Endothelial cell (in vitro differentiated cells): Measurements from ENCODE around the gene COQ10B. TPM values are rescaled to one million over a fixed set of nuclear protein-coding genes. Genes with fewer than 3 reads are reported as not detected.
"Not testable (repeated sequence)": the region's sequence is repeated elsewhere in the genome, so short reads cannot be mapped to it uniquely, and the experiment has no call there.

Source experiments
- DNase-seq: peaks from one replicate; pipeline ENCODE4 v3.0.0; 2021; ENCODE audit warnings: low spot score
- H3K27ac Mint-ChIP-seq: one replicate; pipeline ENCODE4 v1.8.0; 2021; ENCODE audit warnings: mixed read lengths, inconsistent platforms; ENCODE audit not compliant: unreplicated experiment
- H3K27me3 Mint-ChIP-seq: one replicate; pipeline ENCODE4 v1.8.0; 2021; ENCODE audit warnings: mild to moderate bottlenecking, moderate library complexity, mixed read lengths, inconsistent platforms; ENCODE audit not compliant: unreplicated experiment
- H3K36me3 Mint-ChIP-seq: one replicate; pipeline ENCODE4 v1.8.0; 2021; ENCODE audit warnings: mild to moderate bottlenecking, low read depth, mixed read lengths, inconsistent platforms; ENCODE audit not compliant: unreplicated experiment
- H3K4me1 Mint-ChIP-seq: one replicate; pipeline ENCODE4 v1.8.0; 2021; ENCODE audit warnings: mild to moderate bottlenecking, mixed read lengths, inconsistent platforms; ENCODE audit not compliant: unreplicated experiment
- H3K4me3 Mint-ChIP-seq: one replicate; pipeline ENCODE4 v1.8.0; 2021; ENCODE audit warnings: mild to moderate bottlenecking, mixed read lengths, inconsistent platforms; ENCODE audit not compliant: unreplicated experiment
- H3K9me3 Mint-ChIP-seq: one replicate; pipeline ENCODE4 v1.8.0; 2021; ENCODE audit warnings: mixed read lengths, inconsistent platforms; ENCODE audit not compliant: unreplicated experiment
- total RNA-seq: library from RNA; stranded (reverse); fragmentation: NEBNext Ultra II Directional; extraction: Animal tissue kit (Norgen Biotek cat#: 25700); gene quantifications from one replicate; pipeline ENCODE4 v1.2.1, GENCODE V29; 2021; ENCODE audit not compliant: unreplicated experiment
- TF ChIP-seq, protein P1 (sequence below): fragments of 200-600 bp; sonication (generic); IDR thresholded peaks from one replicate; pipeline ENCODE4 v1.5.0; 2021; ENCODE audit warnings: antibody characterized with exemption; ENCODE audit not compliant: unreplicated experiment

COQ10B gene
- total RNA-seq, 1 donor from 2014 or later = 22.1 TPM

DNA sequence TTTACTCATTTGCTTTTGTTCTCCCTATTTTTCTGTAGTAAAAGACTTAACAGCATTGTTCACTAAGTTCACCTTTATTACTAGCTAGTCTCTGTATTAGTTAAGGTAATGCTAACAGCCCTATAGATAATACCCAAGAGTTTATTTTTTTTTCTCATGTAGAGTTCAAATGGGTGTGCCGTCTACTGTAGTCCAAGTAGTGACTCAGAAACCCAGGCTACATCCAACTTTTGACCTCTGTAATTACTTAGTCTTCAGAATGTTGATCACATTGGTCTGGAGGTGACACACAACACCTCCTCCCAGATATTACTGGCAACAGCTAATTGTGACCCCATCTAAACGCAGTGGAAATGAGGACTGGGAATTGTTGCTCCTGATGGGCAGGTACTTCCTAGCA, 7.7 kb downstream of the COQ10B start:
- Mint-ChIP-seq H3K36me3 (peaks cover 20% of the 10 kb centered on the region), H3K4me3 (no peak overlapping the region), H3K9me3 (no peaks in the 10 kb centered on the region), H3K27ac (no peak overlapping the region), H3K4me1 (no peaks in the 10 kb centered on the region), H3K27me3 (peaks cover 2% of the 10 kb centered on the region)
- TF ChIP-seq, protein P1, sequence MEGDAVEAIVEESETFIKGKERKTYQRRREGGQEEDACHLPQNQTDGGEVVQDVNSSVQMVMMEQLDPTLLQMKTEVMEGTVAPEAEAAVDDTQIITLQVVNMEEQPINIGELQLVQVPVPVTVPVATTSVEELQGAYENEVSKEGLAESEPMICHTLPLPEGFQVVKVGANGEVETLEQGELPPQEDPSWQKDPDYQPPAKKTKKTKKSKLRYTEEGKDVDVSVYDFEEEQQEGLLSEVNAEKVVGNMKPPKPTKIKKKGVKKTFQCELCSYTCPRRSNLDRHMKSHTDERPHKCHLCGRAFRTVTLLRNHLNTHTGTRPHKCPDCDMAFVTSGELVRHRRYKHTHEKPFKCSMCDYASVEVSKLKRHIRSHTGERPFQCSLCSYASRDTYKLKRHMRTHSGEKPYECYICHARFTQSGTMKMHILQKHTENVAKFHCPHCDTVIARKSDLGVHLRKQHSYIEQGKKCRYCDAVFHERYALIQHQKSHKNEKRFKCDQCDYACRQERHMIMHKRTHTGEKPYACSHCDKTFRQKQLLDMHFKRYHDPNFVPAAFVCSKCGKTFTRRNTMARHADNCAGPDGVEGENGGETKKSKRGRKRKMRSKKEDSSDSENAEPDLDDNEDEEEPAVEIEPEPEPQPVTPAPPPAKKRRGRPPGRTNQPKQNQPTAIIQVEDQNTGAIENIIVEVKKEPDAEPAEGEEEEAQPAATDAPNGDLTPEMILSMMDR = no peak
- DNase-seq = no peak

DNA sequence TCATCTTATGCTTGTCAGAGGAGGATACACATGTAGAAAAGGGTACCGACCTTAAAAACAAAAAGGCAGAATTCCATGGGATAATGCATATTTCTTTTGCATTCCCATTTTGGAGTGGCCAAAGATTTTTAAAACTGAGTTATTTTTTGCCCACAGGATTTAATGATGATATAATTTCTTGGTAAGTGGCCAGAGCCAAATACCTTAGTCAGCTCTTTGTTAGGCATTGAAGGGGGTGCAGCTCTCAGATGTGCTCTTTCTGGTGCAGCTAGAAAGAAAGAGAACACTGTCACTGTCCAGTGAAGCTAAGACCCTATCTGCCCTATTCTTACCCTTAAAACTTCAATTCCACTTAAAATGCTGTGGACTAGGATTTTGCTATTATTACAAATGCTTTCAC, 10.8 kb downstream of the COQ10B start:
- Mint-ChIP-seq H3K27ac (no peak overlapping the region), H3K9me3 (no peaks in the 10 kb centered on the region), H3K4me3 (no peak overlapping the region), H3K36me3 (peaks cover 24% of the 10 kb centered on the region), H3K4me1 (no peaks in the 10 kb centered on the region), H3K27me3 (peaks cover 2% of the 10 kb centered on the region)
- no peak for DNase-seq
- TF ChIP-seq, protein P1 = no peak

DNA sequence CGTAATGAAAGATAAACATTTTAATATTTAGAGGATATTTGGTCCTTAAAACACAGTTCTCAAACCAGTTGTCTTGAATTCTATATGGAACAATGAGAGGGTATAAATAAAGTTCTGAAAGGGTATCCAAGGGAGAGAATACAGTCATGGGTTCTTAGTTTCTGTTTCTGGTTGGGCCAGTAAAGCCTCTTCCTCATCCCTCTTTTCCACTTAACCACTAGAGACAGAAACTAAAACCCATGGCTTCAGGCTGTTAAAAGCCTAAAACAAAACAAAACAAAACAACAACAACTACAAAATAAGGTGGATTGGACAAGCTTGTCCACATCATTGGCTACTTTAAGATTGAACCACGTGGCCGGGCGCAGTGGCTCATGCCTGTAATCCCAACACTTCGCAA, 18.8 kb downstream of the COQ10B start:
- H3K36me3 Mint-ChIP-seq = peaks cover 17% of the 10 kb centered on the region

DNA sequence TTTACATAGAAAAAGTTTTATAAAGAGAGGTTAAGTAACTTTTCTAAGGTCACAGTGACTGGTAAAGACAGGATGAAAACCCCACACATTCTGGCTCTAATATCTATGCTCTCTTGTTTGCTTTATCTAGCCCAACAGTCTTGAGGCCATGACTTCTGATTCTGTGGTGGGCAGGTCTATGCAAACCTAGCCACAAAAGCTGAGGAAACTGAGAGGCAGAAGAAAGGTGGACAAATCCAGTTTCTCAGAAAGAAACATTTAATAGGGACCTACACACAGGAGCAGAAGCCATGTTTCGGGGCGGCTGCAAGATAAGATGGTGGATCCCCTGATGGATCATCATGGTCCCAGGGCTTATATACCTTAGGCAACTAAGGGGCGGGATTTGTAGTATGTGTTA, 24.4 kb downstream of the COQ10B start:
- Mint-ChIP-seq H3K27me3 (peaks cover 3% of the 10 kb centered on the region), H3K36me3 (peaks cover 17% of the 10 kb centered on the region), H3K4me3 (no peak overlapping the region), H3K4me1 (peaks cover 22% of the 10 kb centered on the region), H3K9me3 (no peaks in the 10 kb centered on the region), H3K27ac (peak overlapping the region; percentile 79)
- TF ChIP-seq, protein P1 = no peak
- DNase-seq = no peak

More for the DNA sequence above, 18.8 kb downstream of the COQ10B start:
- Mint-ChIP-seq H3K4me3 (no peak overlapping the region), H3K27me3 (peaks cover 2% of the 10 kb centered on the region), H3K27ac (no peak overlapping the region), H3K4me1 (peaks cover 3% of the 10 kb centered on the region), H3K9me3 (no peaks in the 10 kb centered on the region)
- no peak for DNase-seq
- TF ChIP-seq, protein P1 = no peak

DNA sequence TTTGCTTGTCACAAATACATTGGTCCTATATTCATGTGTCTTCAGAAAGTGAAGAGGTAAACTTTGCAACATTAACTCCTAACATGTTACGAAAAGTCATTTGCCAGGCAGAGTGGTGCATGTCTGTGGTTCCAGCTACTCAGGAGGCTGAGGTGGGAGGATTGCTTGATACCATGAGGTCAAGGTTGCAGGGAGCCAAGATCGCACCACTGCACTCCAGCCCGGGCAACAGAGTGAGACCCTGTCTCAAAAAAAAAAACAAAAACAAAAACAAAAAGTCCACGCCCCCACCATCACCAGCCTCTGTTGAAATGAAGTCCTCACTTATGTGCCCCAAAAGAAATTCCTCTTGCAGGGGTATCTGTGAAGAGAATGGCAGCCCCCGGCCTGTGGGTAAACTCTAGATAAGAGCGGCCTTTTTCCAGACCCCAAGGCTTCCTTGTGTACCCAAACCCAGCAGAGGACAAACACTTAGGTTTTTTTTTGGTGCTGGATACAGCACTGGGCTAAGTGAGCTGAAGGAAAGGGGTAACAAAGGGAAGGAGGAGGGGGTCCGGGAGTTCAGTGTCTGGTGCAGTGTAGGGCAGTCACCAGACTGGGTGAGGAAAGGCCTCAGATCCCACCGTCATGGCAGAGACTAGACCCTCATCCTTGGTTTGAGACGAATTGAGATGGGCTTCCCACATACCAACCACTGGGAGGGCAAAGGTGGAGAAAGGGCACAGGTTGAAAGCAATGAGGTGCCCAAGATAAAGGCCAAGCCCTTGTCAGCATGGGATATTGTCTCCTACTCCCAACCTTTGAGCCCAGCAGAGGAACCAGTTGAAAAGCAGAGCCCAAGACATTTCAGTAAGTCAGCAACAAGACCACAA, 27.0 kb downstream of the COQ10B start:
- H3K27ac Mint-ChIP-seq = no peak overlapping the region
- H3K9me3 Mint-ChIP-seq = no peaks in the 10 kb centered on the region
- DNase-seq = no peak
- peaks cover 22% of the 10 kb centered on the region for H3K36me3 Mint-ChIP-seq
- H3K27me3 Mint-ChIP-seq = peaks cover 4% of the 10 kb centered on the region
- peak overlapping the region; percentile 10 for H3K4me3 Mint-ChIP-seq
- TF ChIP-seq, protein P1 = no peak
- peaks cover 21% of the 10 kb centered on the region for H3K4me1 Mint-ChIP-seq

DNA sequence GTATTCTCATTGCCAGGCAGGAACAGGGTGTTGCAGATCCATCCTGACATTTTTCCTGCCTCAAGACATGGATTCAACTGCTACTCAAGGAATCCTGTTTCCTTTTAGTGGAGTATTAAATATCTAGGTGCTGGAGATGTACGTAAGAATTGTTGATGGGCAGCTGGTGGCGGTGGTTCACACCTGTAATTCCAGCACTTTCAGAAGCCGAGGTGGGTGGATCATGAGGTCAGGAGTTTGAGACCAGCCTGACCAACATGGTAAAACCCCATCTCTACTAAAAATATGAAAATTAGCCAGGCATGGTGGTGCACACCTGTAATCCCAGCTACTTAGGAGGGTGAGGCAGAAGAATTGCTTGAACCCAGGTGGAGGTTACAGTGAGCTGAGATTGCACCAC, 30.9 kb downstream of the COQ10B start:
- H3K4me3 Mint-ChIP-seq, H3K27me3 Mint-ChIP-seq, DNase-seq, H3K4me1 Mint-ChIP-seq, H3K9me3 Mint-ChIP-seq: not testable (repeated sequence)
- peak overlapping the region; percentile 31 for H3K27ac Mint-ChIP-seq
- H3K36me3 Mint-ChIP-seq = peaks cover 41% of the 10 kb centered on the region
